NCI-H1930 (cell line): ENCODE measurements around the gene MROH2A.

Experiments
- DNase-seq, 2 experiments: peaks; one replicate each; lab custom pipeline; 2025; lab: John Stamatoyannopoulos, UW

Gene MROH2A

DNA sequence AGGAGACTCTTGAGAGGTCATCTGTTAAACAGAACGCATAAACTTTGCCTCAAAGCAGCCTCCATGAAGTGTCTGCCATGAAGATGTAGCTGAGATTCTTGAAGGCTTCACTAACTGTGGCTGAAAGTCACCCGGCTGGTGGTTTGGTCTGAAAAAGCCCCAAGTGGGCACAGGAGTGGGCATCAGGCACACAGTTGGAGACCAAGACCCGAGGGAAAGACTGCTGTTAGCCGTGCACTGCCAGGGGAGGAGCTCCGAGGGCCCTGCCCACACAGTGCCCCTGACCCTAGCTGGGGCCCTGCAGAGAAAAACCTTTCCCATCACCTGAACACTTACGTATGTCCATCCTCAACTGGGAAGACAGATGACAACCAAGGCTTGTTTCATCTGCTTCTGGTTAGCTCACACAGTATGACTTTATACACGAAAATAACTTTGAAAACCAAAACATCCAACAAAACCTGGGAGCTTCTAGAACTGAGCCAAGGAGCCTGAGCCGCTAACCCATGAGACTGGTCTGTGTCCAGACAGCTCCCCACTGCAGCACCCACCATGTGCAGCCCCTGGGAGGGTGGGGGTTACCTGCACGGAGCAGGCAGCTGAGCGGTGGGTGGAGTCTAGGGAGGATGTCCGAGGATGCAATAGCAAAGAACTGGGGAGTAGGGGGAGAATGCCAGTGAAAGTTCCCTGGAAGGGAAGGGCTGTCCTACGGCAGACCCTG lies 60.8 kb downstream of the MROH2A start:
- no peak for DNase-seq

DNA sequence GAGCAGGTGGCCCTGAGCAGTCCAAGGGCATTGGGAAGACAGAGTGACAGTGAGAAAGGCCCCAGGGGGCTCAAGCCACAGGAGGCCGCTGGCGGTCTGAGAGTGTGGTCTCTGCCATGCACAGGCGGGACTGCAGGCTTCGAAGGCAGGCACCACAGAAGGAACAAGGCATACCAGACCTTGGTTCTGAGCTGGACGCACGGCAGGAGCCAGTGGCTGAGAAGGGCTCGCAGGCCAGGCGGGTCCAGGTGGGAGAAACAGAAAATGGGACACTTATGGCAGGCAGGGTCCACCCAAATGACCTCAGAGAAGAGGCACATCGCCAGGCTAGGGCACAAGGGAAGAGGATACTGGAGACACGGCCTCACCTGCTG lies 61.3 kb downstream of the MROH2A start:
- DNase-seq, result no peak

- no peak for DNase-seq
Measured at GRCh38 chr2:233840520-233840919, 62.4 kb downstream of the MROH2A start.

GRCh38 chr2:233841183-233841582 lies 63.1 kb downstream of the MROH2A start:
- DNase-seq, result no peak

DNA sequence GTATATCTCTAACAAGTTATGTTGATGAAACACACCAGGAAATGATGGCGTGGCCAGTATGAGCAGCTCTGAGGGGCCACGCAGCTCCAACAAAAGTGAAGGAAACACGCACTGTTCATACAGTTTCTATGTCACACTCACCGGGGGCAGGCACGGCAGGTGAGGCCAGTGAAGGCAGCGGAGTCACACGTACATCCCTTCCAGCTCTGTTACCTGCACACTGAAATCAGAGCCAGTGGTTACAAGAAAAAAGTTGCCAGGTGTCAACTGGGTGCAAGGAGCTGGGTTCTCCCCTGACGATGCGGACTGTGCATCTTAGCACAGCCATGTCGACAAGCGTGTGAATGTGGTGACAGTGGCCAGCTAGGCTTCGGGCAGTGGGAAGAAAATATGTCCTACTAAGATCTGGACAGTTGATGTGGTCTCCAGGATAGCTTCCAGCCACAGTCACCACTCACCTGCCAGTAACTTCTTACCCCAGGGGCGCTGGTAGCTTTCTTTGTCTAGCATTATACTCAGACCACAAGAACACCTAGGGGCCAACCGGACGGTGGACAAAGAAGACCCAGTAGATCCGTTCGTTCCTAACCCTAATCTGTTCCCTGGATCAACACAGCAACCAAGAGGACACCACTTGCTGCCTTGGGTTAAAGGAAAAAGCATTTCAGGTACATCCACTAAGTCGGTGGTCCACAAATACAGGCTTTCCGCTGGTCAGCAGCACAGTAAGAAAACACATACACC lies 66.1 kb downstream of the MROH2A start:
- DNase-seq, result no peak

GRCh38 chr2:233844836-233845235 lies 66.7 kb downstream of the MROH2A start:
- no peak for DNase-seq

DNA sequence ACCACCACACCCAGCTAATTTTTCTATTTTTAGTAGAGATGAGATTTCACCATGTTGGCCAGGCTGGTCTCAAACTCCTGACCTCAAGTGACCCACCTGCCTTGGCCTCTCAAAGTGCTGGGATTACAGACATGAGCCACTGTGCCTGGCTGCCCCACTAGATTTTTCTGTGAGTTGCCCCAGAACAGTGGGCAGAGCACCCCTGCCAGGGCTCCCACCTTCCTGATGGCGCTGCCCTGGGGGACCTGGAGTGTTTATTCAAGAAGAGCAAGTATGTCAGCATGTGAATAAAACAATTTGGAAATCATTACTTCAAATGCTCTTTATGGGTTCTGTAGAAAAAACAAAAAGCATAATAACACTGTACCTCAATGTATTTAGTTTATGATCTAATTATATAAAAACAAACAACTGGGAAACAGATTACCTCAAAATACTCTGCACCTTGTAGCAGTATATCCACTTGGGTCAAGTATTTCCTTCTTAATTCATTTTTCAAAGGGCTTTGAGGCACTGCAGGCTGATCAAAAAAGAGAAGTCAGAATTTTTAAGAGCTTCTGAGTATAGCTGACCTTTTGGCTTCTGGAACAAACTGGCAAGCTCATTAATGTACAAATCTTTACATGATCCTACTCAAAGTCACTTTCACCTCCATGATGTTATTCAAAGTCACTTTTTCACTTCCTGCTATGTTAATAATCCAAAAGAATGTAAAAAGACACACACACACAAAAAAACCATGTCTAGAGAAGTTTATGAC lies 67.4 kb downstream of the MROH2A start:
- no peak for DNase-seq

- no peak for DNase-seq
Measured at GRCh38 chr2:233846387-233847247, 68.5 kb downstream of the MROH2A start.

DNA sequence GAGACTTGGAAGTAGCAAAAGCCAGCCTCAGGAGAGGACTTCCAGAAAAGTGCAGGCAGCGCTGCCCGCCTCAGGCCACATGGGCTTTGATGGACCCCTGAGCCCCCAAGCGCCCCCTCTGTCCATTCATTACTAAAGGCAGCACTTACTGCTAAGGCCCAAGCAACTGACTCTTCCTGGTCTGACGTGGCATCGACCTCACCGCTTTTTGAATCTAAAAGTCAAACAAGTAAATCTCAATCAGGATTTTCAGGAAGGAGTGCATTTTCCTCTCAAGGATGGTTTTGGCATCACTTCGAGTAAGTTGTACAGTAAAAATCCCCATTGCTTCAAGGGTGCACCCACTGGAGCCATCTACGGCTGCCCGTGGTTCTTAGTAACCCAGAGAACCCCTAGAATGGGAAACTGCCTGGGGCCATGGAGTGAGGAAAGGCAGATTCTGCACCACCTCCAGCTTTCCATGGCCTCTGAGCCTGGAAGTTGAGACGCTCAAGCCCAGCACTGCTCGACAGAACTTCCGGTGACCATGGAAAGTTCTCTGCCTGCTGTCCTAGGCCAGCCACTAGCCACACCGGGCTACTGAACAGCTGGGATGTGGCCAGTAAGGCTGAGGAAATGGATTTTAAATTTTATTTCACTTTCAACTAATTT lies 69.2 kb downstream of the MROH2A start:
- no peak for DNase-seq

DNA sequence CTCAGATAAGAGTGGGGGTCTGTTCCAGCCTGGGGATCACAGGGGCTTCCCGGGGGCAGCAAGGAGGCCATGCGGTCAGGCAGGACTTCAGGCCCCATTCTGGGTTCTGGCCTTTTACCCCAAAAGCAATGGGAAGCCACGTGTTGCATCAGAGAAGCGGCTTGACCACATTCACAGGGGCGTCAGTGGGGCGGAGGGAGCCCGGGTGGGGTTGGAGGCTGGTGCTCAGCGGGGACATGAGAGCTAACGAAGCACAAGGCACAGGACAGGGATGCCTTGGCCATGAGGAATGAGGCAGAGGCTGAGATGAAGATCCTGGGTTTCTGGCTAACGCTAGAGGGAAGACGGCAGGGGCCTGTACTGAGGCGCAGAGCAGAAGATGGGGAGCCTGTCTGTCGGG lies 70.1 kb downstream of the MROH2A start:
- no peak for DNase-seq

GRCh38 chr2:233849607-233850271 lies 71.6 kb downstream of the MROH2A start:
- DNase-seq, result no peak

DNA sequence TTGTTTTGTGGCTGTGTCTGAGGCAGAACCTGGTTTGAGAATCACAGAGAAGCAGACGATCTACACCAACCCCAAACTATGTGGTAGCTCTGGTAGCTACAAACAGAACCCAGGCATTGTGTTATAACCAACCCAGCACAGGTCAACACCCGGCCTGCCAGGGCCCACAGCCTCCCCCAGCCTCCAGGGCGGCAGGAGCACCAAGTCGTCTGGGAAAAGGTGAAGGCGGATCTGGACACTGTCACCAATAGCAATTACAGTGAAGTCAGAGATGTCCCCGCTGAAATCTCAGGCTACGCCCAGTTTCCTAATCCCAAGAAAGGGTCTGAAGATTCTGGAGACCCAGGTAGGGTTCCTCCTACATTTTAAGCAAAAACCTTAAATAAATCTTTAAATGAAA lies 72.6 kb downstream of the MROH2A start:
- DNase-seq, result no peak

- DNase-seq, result no peak
Measured at GRCh38 chr2:233851169-233851568, 73.0 kb downstream of the MROH2A start.

DNA sequence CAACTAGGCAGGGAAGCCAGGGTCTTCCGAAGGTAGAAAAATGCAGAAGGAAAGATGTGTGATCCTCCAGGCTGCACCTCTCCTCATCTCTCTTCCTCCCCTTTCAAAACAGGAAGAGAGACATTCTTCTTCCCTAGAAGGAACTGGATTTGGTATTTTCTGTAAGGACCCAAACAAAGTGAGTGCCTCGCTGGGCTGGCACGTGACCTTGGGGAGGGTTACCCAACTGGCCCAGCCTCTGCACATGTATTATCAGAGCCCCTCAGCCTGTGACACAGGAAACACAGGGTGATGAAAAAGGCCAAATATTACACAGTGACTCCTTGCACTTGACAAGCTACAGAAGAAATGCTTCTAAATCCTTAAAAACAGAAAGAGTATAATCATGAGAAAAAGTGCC lies 73.9 kb downstream of the MROH2A start:
- DNase-seq, result no peak

GRCh38 chr2:233853353-233853752 lies 75.2 kb downstream of the MROH2A start:
- DNase-seq, result no peak

DNA sequence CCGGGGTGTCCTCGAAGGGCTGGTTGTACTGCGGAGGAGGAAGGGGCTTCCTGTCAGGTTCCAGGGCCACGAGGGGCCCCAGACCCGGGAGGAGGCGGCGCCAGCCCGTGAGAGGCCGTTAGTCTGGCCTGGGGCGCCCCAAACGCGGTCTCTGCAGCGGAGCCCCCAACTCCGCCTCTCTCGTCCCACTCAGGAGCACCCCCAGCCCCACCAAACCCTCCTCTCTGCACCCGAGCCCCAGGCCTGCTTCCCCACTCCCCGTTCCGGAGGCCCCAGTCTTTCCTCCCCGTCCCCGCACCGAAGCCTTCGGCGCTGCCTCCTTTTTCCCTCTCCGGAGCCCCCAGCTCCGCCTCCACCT lies 75.7 kb downstream of the MROH2A start:
- no peak for DNase-seq

GRCh38 chr2:233854241-233854981 lies 76.3 kb downstream of the MROH2A start, which contains the start of gene HJURP:
Gene HJURP (minus strand): TSS chr2:233854535. CDS start chr2:233854500, 35 bp downstream.
- peak; percentile 86 to 92 for DNase-seq

- DNase-seq, result no peak
Measured at GRCh38 chr2:233855345-233855744, 77.2 kb downstream of the MROH2A start.

GRCh38 chr2:233856184-233856583 lies 78.1 kb downstream of the MROH2A start:
- no peak for DNase-seq

DNA sequence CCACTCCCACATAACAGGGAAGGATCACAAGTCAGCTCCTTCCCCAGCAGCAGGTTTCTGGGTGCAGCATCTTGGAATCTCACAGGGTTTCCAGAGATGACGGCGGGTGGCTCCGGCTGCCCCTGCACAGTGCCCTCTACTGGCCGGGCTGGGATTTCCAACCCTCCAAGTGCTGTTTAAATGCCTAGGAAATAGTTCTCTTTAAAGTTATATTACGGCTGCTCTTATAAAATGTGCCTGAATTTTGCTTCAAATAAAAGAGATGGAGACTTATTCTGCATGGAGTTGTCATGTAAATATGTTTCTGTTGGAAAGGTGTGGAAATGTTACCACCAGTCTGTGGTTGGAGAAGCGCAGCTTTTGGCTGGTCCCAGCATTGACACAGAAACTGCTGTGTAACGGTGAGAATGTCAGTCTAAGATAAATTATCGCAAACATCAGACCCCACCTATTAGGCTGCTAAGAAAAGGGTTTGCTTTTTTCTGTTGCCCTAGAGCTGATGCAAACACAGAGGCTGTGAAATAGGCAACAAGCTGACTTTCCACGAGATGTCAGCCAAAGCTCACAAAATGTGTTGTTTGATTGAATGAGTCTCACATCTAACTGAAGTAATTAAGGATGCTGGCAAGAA lies 79.5 kb downstream of the MROH2A start:
- DNase-seq, result peak in 1 of 2 experiments; percentile 15
